HG03095 (cell line): ENCODE data around the gene NIM1K.
"Not testable (repeated sequence)": the region's sequence is repeated elsewhere in the genome, so short reads cannot be mapped to it uniquely, and the experiment has no call there.

Experiments used
- ATAC-seq: cut with Tn5 transposase; IDR thresholded peaks from one replicate; pipeline ENCODE4 v1.9.1; 2021; ENCODE audit warnings: moderate library complexity; ENCODE audit not compliant: unreplicated experiment

The NIM1K gene

DNA sequence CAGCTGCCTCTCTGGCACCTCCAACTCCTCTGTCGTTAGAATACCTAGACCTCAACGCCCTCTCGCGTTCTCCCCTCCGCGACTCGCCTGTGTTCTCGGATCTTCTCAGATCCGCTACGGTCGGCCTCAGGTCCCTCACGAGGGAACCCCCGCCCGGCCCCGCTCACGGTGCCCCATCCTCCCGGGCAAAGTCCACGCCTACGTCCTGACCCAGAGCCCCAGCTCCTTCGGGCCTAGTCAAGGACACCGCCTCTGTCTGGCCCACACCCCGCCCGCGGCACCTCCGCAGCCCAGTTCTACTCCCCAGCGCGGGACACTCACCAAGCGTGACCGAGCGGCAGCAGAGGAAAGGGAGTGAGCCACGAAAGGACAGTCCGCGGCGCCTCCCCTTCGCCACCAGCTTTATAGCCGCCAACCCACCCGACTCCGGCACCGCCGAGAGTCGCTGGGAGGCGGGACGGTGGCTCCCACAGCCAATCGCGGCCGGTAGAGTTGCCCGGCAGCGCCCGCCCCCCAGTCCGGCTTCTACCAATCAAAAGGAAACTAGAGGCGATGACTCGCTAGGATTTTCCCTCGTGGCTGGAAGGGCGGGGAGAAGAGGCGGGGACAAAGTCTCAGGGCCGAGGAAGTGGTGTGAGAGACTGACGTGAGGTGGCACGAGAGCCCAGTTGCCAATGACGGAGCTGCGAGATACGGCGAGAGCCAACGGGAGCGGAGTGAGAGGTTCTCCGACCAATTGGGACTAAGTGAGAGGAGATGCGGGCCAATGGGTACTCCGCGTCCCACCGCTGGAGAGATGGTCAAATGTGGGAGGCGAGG is 121.2 kb downstream of the NIM1K start, which contains the start of gene HMGCS1:
HMGCS1 (minus strand) TSS at position 378 of the 819 bp plus-strand sequence. CDS start 14,447 bp downstream, outside the sequence.
- peak; percentile 91 for ATAC-seq

DNA sequence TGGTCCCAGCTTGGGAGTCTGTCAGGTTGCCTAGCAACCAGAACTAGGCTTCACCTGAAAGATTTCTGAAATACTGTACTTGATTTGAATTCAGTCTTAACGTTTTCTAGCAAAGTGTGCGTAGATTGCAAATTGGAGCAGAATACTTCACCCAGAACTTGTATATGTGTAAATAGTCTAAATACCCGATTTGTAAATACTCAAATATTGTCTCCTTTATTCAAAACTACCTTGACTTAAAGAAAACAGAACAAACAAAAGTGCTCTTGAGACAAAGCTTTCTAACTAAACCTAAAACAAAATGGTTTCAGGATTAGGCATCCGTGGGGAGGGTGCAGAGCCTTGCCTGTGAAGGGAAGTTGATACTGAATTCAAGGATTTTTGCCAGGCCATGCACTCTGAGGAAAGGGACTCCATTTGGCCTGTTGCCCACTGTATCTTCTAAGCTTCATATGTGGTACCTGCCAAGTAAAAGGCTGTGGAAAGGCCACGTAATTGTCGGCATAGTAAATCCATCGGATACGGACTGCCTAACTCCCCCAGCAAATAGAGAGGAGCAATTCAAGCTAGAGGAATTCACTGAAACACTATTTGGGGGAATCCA is 121.9 kb downstream of the NIM1K start:
- no peak for ATAC-seq

DNA sequence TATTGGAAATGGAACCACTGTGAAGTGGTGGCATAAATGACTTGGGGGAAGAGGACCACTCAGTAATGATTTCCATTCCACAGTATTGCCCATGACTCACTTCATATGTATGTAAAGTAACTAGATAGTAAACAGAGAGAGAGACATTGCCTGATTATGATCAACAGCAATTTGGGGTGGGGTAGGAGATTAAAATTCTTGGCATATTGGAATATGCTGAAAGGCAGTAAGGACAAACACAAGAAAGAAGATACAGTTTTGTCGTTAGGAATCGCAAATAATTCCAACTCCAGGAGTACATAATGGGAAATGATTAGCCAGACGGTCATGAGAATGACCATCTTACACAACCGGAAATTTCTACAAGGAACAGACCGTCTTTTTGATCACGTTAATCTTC is 122.7 kb downstream of the NIM1K start:
- no peak for ATAC-seq

DNA sequence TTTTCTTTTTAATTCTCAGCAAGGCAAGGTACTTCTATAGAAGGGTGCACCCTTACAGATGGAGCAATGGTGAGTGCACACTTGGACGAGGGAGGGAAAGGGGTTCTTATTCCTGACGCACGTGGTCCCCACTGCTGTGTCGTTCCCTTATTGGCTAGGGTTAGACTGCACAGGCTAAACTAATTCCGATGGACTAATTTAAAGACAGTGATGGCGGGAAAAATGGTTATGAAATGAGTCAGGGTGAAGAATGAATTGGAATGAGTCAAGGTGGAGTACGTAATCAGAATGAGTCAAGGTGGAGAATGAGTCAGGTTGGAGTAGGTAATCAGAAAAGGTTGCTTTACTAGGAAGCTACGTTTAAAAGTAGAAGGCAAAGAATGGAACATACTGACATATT is 123.2 kb downstream of the NIM1K start:
- no peak for ATAC-seq

DNA sequence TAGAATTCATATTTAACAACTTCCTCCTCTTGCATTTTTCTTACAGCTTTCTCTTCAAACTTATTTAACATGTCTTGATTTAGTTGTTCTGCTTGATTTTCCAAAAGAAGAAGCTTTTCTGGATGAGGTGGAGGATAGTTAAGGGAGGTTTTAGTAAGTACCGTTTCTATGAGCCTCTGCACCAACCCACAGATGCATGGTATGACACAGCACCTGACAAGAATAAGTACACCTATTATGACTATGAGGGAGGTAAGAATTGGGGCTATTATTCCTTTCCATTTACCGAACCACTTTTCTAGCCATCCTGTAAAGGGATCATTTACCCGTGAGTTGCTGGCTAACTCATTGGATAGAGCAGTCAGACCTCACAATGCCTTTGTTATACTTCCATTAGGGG is 123.7 kb downstream of the NIM1K start:
- ATAC-seq: no peak

DNA sequence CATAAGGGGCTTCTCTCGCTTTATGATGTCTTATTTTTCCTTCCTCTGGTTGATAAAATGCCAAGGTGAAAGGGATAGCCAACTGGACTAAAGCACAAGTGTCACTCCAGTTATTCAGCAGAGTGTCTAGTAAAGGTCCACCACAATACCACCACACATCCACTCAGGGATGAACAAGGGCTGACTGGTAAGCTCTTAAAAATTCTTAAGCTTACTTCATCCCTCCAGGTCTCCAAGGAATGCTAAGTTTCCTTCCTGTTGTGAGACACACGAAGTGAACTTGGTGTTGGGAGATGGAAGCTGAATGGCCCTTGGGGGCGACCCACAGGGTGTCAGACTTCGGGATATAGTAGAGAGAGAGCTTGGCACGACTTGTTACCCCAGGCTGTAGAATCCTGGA is 124.4 kb downstream of the NIM1K start:
- no peak for ATAC-seq

DNA sequence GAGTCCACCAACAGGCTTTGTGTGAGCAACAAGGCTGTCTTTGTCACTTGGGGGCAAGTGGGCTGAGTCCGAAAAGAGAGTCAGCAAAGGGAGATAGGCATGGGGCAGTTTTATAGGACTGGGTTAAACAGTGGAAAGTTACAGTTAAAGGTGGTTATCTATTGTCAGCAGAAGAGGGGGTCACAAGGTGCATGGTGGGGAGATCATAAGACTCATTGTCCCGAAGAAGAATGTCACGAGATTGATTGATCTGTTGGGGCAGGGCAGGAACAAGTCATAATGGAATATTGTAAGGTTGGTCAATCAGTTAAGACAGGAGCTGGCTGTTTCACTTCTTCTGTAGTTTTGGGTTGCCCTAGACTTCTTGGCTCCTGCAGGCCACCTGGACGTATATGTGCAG is 128.8 kb downstream of the NIM1K start:
- ATAC-seq: no peak

DNA sequence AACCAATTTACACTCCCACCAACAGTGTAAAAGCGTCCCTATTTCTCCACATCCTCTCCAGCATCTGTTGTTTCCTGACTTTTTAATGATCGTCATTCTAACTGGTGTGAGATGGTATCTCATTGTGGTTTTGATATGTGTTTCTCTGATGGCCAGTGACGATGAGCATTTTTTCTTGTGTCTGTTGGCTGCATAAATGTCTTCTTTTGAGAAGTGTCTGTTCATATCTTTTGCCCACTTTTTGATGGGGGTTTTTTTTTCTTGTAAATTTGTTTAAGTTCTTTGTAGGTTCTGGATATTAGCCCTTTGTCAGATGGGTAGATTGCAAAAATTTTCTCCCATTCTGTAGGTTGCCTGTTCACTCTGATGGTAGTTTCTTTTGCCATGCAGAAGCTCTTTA is 131.5 kb downstream of the NIM1K start:
- ATAC-seq: not testable (repeated sequence)

DNA sequence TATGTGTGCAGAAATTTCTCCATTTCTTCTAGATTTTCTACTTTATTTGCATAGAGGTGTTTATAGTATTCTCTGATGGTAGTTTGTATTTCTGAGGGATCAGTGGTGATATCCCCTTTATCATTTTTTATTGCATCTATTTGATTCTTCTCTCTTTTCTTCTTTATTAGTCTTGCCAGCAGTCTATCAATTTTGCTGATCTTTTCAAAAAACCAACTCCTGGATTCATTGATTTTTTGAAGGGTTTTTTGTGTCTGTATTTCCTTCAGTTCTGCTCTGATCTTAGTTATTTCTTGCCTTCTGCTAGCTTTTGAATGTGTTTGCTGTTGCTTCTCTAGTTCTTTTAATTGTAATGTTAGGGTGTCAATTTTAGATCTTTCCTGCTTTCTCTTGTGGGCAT is 133.6 kb downstream of the NIM1K start:
- not testable (repeated sequence) for ATAC-seq
